SK-N-SH (cell line): Measurements from ENCODE around the gene MAML3. TPM values are rescaled to one million over a fixed set of nuclear protein-coding genes. Genes with fewer than 3 reads are reported as not detected.

Experiments used
- CTCF ChIA-PET: fragments of 300-600, 350-600 bp; formaldehyde crosslinking; extraction: SDS; loops from one replicate; lab custom pipeline; 2021; lab: Yijun Ruan, JAX
- POLR2A ChIA-PET: fragments of 350-600 bp; sonication (Branson Sonifier 250); formaldehyde crosslinking; extraction: SDS; loops from one replicate; lab custom pipeline; 2020; ENCODE audit warnings: antibody characterized with exemption, inconsistent platforms; lab: Yijun Ruan, JAX
- DNase-seq: peaks from one replicate; pipeline ENCODE4 v3.0.0; 2012
- H2AFZ ChIP-seq: fragments of 200-600 bp; sonication (generic); 2 replicates; pipeline ENCODE4 v1.8.1; 2016; ENCODE audit warnings: antibody characterized with exemption, mild to moderate bottlenecking, low read depth
- H3F3A ChIP-seq: fragments of 200-600 bp; sonication (generic); replicated peaks from 2 replicates; pipeline ENCODE3; 2016; ENCODE audit warnings: antibody characterized with exemption, mild to moderate bottlenecking; ENCODE audit not compliant: insufficient read depth
- H3K27ac ChIP-seq, 2 experiments: fragments of 200-500 bp in 1 of 2; fragments of 200-600 bp in 1 of 2; sonication (Bioruptor generic) in 1 of 2; sonication (generic), shearing (Covaris generic) in 1 of 2; 2 replicates each; pipeline versions ENCODE4 v1.5.1 to v1.6.1; 2014 to 2016; ENCODE audit warnings: low read depth in 2 of 2, inconsistent platforms in 1 of 2, low read length in 1 of 2, mild to moderate bottlenecking in 1 of 2, mixed read lengths in 1 of 2
- H3K27me3 ChIP-seq: fragments of 200-600 bp; sonication (generic), shearing (Covaris generic); 2 replicates; pipeline ENCODE4 v1.6.1; 2016; ENCODE audit warnings: mixed run types; ENCODE audit not compliant: insufficient read depth
- H3K36me3 ChIP-seq, 2 experiments: fragments of 200-500 bp in 1 of 2; fragments of 200-600 bp in 1 of 2; sonication (Bioruptor generic) in 1 of 2; sonication (generic) in 1 of 2; replicated peaks in 1 of 2; 2 replicates each; pipeline versions ENCODE3 to v1.5.1; 2014 to 2016; ENCODE audit warnings: low read length in 1 of 2, mild to moderate bottlenecking in 1 of 2; ENCODE audit not compliant: insufficient read depth in 2 of 2, control insufficient read depth in 1 of 2
- H3K4me1 ChIP-seq, 2 experiments: fragments of 200-500 bp in 1 of 2; fragments of 200-600 bp in 1 of 2; sonication (Bioruptor generic) in 1 of 2; sonication (generic), shearing (Covaris generic) in 1 of 2; 2 replicates each; pipeline versions ENCODE4 v1.5.1 to v1.6.1; 2014 to 2016; ENCODE audit warnings: low read depth in 1 of 2, low read length in 1 of 2, mixed run types in 1 of 2; ENCODE audit not compliant: insufficient read depth in 2 of 2, control insufficient read depth in 1 of 2
- H3K4me2 ChIP-seq: fragments of 200-600 bp; sonication (generic), shearing (Covaris generic); 2 replicates; pipeline ENCODE4 v1.6.1; 2017; ENCODE audit warnings: mixed run types
- H3K4me3 ChIP-seq, 2 experiments: fragments of 200-500 bp in 1 of 2; fragments of 200-600 bp in 1 of 2; sonication (Bioruptor generic) in 1 of 2; sonication (generic), shearing (Covaris generic) in 1 of 2; 2 replicates each; pipeline versions ENCODE4 v1.5.1 to v1.8.1; 2014 to 2016; ENCODE audit warnings: low read depth in 2 of 2, inconsistent platforms in 1 of 2, low read length in 1 of 2, mild to moderate bottlenecking in 1 of 2, mixed read lengths in 1 of 2, moderate library complexity in 1 of 2
- H3K79me2 ChIP-seq: fragments of 200-600 bp; sonication (generic); 2 replicates; pipeline ENCODE4 v1.8.1; 2017; ENCODE audit warnings: mild to moderate bottlenecking; ENCODE audit not compliant: insufficient read depth
- H3K9ac ChIP-seq: fragments of 200-600 bp; sonication (generic); 2 replicates; pipeline ENCODE4 v1.6.1; 2017; ENCODE audit warnings: mixed run types
- H3K9me2 ChIP-seq: fragments of 200-600 bp; sonication (generic); 2 replicates; pipeline ENCODE4 v1.6.1; 2017; ENCODE audit warnings: mixed run types
- H3K9me3 ChIP-seq: fragments of 200-600 bp; sonication (generic); 2 replicates; pipeline ENCODE4 v1.6.1; 2017; ENCODE audit warnings: mixed run types, mild to moderate bottlenecking, moderate library complexity
- H4K20me1 ChIP-seq: fragments of 200-600 bp; sonication (generic); 2 replicates; pipeline ENCODE4 v1.6.1; 2017; ENCODE audit warnings: mild to moderate bottlenecking, mixed run types; ENCODE audit not compliant: insufficient read depth
- CHD2 ChIP-seq: fragments of 150-350 bp; IDR thresholded peaks from 2 replicates; pipeline ENCODE4 v1.6.1; 2018; ENCODE audit warnings: low read length; ENCODE audit not compliant: partially characterized antibody
- FOSL2 ChIP-seq: IDR thresholded peaks from 2 replicates; pipeline ENCODE4 v1.4.0; 2012; ENCODE audit warnings: low read depth, mild to moderate bottlenecking, moderate library complexity, borderline replicate concordance
- FOXJ3 ChIP-seq: sonication (generic); formaldehyde crosslinking; IDR thresholded peaks from 2 replicates; pipeline ENCODE4 v1.5.1; 2020; ENCODE audit warnings: mild to moderate bottlenecking, missing genetic modification reagents
- GATA2 ChIP-seq: sonication (generic); formaldehyde crosslinking; IDR thresholded peaks from 2 replicates; pipeline ENCODE4 v1.5.0; 2020; ENCODE audit warnings: mild to moderate bottlenecking, missing genetic modification reagents
- JUND ChIP-seq: IDR thresholded peaks from 2 replicates; pipeline ENCODE4 v1.4.0; 2012
- MEF2A ChIP-seq: IDR thresholded peaks from 2 replicates; pipeline ENCODE4 v1.4.0; 2012; ENCODE audit warnings: low read depth, borderline replicate concordance
- NFIC ChIP-seq: IDR thresholded peaks from 2 replicates; pipeline ENCODE4 v1.4.0; 2012; ENCODE audit warnings: borderline replicate concordance
- NRF1 ChIP-seq: IDR thresholded peaks from 2 replicates; pipeline ENCODE4 v1.6.1; 2012; ENCODE audit warnings: low read depth, mild to moderate bottlenecking, low read length
- RAD21 ChIP-seq: IDR thresholded peaks from 2 replicates; pipeline ENCODE4 v1.6.1; 2012; ENCODE audit warnings: mild to moderate bottlenecking, low read length
- RCOR1 ChIP-seq: fragments of 150-350 bp; IDR thresholded peaks from 2 replicates; pipeline ENCODE4 v1.6.1; 2017; ENCODE audit warnings: antibody characterized with exemption, low read length
- RFX5 ChIP-seq: IDR thresholded peaks from 2 replicates; pipeline ENCODE4 v1.6.1; 2012; ENCODE audit warnings: mild to moderate bottlenecking, improper control_type of control experiment, low read length
- SIN3A ChIP-seq: IDR thresholded peaks from 2 replicates; pipeline ENCODE4 v1.6.1; 2012; ENCODE audit warnings: low read depth, mild to moderate bottlenecking, low read length, moderate library complexity, borderline replicate concordance
- TAF1 ChIP-seq: IDR thresholded peaks from 2 replicates; pipeline ENCODE4 v1.6.1; 2012; ENCODE audit warnings: low read depth, mild to moderate bottlenecking, low read length, moderate library complexity, borderline replicate concordance
- TCF12 ChIP-seq: IDR thresholded peaks from 2 replicates; pipeline ENCODE4 v1.4.0; 2012
- TEAD4 ChIP-seq: IDR thresholded peaks from 2 replicates; pipeline ENCODE4 v1.4.0; 2012; ENCODE audit warnings: mild to moderate bottlenecking, borderline replicate concordance; ENCODE audit not compliant: insufficient read depth
- USF1 ChIP-seq: IDR thresholded peaks from 2 replicates; pipeline ENCODE4 v1.4.0; 2012; ENCODE audit warnings: low read depth, borderline replicate concordance
- USF2 ChIP-seq: fragments of 150-350 bp; IDR thresholded peaks from 2 replicates; pipeline ENCODE4 v1.6.1; 2017; ENCODE audit warnings: antibody characterized with exemption, low read length, low read depth, borderline replicate concordance
- WGBS: methylation state at CpG from one replicate; pipeline ENCODE4 v1.1.6; 2017; ENCODE audit warnings: low lambda C conversion rate; 5-methylcytosine and 5-hydroxymethylcytosine counted together
- polyA plus RNA-seq, 3 experiments: library from polyadenylated mRNA; depleted of rRNA; stranded (reverse); fragments of >200 nt; gene quantifications; 2 replicates each; pipeline ENCODE4 v1.2.3, GENCODE V29; 2012
- TF ChIP-seq, protein P1 (sequence below): IDR thresholded peaks from 2 replicates; pipeline ENCODE4 v1.4.0; 2012; ENCODE audit warnings: low read depth
- TF ChIP-seq, protein P2 (sequence below): fragments of 200-600 bp; sonication (generic); IDR thresholded peaks from 2 replicates; pipeline ENCODE4 v1.6.1; 2017; ENCODE audit warnings: antibody characterized with exemption, mild to moderate bottlenecking, moderate library complexity
- TF ChIP-seq, protein P3 (sequence below): IDR thresholded peaks from 2 replicates; pipeline ENCODE4; 2012

The MAML3 gene
- polyA plus RNA-seq, 1 of the 3 experiments (the other 2 are of a cell fraction) = 5.3 TPM

DNA sequence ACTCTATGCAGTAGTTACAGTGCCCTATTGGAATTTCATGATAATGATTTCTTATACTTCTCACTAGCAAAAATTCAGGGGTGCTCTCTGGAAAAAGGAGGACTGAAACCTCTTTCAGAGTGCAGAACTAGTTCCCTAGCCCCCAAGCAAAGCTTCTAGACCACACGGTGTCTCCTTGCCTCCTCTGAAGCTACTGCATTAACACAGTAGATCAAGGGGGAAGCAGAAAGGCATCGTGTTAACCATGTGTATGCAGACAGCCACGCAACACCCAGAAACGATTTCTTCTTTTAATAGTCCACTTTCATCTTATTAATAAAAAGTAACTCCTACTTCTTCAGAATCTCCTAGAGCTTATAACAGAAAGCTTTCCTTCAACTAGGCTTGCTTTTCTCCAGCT is 44.7 kb downstream of the MAML3 start:
- Histone ChIP-seq H3K27me3 (no peaks in the 10 kb centered on the region), H3K9me2 (no peaks in the 10 kb centered on the region), H3K79me2 (no peaks in the 10 kb centered on the region), H3F3A (peaks cover 3% of the 10 kb centered on the region), H3K4me1 (peaks cover 0 to 29% of the 10 kb centered on the region in 2 experiments; a peak in 3 of 4 replicates), H4K20me1 (no peaks in the 10 kb centered on the region), H3K36me3 (no peaks in the 10 kb centered on the region)
- WGBS = 77% methylated on average over 4 of the region's 4 CpGs
- CTCF ChIA-PET = no interaction called here
- no peak for DNase-seq
- POLR2A ChIA-PET = no interaction called here
- TF ChIP-seq USF2 (no peak), TEAD4 (no peak), RFX5 (no peak), MEF2A (no peak), FOXJ3 (CRISPR knock-in tag) (no peak), JUND (no peak), RAD21 (no peak), NFIC (no peak), TCF12 (no peak), TAF1 (no peak), USF1 (no peak), CHD2 (no peak), SIN3A (no peak), RCOR1 (no peak), NRF1 (no peak), GATA2 (CRISPR knock-in tag) (no peak), FOSL2 (no peak)
- TF ChIP-seq, protein P1, sequence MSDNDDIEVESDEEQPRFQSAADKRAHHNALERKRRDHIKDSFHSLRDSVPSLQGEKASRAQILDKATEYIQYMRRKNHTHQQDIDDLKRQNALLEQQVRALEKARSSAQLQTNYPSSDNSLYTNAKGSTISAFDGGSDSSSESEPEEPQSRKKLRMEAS = no peak
- TF ChIP-seq, protein P2, sequence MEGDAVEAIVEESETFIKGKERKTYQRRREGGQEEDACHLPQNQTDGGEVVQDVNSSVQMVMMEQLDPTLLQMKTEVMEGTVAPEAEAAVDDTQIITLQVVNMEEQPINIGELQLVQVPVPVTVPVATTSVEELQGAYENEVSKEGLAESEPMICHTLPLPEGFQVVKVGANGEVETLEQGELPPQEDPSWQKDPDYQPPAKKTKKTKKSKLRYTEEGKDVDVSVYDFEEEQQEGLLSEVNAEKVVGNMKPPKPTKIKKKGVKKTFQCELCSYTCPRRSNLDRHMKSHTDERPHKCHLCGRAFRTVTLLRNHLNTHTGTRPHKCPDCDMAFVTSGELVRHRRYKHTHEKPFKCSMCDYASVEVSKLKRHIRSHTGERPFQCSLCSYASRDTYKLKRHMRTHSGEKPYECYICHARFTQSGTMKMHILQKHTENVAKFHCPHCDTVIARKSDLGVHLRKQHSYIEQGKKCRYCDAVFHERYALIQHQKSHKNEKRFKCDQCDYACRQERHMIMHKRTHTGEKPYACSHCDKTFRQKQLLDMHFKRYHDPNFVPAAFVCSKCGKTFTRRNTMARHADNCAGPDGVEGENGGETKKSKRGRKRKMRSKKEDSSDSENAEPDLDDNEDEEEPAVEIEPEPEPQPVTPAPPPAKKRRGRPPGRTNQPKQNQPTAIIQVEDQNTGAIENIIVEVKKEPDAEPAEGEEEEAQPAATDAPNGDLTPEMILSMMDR = no peak
- TF ChIP-seq, protein P3, sequence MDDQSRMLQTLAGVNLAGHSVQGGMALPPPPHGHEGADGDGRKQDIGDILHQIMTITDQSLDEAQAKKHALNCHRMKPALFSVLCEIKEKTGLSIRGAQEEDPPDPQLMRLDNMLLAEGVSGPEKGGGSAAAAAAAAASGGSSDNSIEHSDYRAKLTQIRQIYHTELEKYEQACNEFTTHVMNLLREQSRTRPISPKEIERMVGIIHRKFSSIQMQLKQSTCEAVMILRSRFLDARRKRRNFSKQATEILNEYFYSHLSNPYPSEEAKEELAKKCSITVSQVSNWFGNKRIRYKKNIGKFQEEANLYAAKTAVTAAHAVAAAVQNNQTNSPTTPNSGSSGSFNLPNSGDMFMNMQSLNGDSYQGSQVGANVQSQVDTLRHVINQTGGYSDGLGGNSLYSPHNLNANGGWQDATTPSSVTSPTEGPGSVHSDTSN = no peak
- TF ChIP-seq, all 33 proteins: peak for 0
- peak overlapping the region in 1 of 2 experiments; percentile 11; a peak in 1 of 4 replicates for H3K27ac ChIP-seq
- no peaks in the 10 kb centered on the region for H3K9me3 ChIP-seq
- H3K9ac ChIP-seq = no peak overlapping the region
- H3K4me3 ChIP-seq = no peak overlapping the region
- H3K4me2 ChIP-seq = no peak overlapping the region
- H2AFZ ChIP-seq = no peak overlapping the region
